NAMALWA (cell line): ENCODE results near the gene GIMAP1.

Source experiments
- DNase-seq: peaks from one replicate; pipeline ENCODE4 v3.0.0-alpha.2; 2015; ENCODE audit warnings: low spot score

The GIMAP1 gene

DNA sequence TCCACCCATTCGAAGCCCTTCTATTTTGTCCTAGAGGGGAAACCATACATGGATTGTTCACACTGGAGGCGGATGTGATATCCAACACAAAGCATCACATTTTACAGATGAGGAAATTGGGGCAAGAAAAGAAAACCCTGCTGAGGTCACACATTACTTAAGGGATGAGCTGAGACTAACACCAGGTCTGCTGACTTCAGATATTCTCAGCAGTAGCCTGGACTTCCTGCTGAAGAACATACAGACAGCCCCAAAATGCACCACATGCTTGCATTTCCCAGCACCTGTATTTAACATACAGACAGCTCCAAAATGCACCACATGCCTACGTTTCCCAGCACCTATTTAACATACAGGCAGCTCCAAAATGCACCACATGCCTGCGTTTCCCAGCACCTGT lies 32.0 kb downstream of the GIMAP1 start:
- no peak for DNase-seq

GRCh38 chr7:150751702-150752101 lies 35.3 kb downstream of the GIMAP1 start:
- no peak for DNase-seq

- no peak for DNase-seq
These were observed 36.8 kb downstream of the GIMAP1 start for GRCh38 chr7:150753239-150753638.

- DNase-seq = peak; percentile 65
These were observed 37.6 kb downstream of the GIMAP1 start for GRCh38 chr7:150753826-150754603.

DNA sequence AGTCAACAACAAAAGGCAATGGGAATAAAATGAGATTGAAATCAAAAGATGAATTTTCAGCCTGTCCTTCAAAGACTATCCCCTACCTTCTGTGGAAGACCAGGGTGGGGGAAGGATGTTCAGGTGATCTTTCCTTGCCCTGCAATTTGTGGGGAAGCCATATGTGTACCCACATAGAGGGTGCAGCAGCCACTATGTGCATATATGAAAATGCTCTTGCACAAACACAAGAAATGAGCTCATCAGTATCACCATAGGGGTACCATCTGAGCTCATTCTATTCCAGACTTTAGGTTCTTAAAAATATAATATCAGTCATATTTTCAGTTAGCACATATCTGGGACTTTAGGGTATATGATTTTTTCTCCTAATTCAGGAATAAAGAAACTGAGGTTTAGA lies 38.5 kb downstream of the GIMAP1 start:
- no peak for DNase-seq

- no peak for DNase-seq
These were observed 39.2 kb downstream of the GIMAP1 start for GRCh38 chr7:150755473-150756099.

GRCh38 chr7:150756166-150756565 lies 39.8 kb downstream of the GIMAP1 start:
- DNase-seq = no peak

- peak; percentile 59 for DNase-seq
These were observed 40.4 kb downstream of the GIMAP1 start for GRCh38 chr7:150756858-150757257.

DNA sequence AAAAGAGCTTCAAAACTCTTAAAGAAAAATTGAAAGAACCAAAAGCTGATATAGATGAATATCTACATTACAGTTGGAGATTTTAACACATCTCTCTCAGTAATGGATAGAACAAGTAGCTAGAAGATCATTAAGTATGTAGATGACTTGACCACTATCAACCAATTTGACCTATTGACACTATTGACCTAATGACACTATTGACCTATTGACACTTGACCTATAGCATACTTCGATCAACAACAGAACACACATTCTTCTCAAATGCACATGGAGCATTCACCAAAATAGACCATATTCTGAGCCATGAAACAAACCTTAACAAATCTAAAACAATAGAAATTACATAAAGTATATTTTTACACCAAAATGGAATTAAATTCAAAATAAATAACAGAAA lies 43.1 kb downstream of the GIMAP1 start:
- DNase-seq = no peak

DNA sequence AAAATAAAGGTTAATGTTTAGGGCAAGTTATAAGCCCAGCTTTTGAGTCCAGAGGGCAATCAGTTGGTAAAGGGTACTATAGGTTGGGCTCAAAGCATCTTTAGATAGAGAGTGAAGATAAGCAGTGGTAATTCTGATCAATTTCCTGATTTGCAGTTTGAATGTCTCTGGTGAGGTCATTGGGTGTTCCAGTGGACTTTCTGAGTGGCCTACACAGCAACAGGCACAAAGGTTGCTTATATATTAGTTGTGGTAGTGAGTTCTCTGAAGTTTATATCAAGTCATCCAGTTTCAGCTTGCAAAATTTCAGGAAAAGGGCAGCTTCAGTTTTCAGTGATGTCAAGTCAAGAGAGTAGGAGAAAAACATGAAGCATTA lies 49.9 kb downstream of the GIMAP1 start:
- no peak for DNase-seq

DNA sequence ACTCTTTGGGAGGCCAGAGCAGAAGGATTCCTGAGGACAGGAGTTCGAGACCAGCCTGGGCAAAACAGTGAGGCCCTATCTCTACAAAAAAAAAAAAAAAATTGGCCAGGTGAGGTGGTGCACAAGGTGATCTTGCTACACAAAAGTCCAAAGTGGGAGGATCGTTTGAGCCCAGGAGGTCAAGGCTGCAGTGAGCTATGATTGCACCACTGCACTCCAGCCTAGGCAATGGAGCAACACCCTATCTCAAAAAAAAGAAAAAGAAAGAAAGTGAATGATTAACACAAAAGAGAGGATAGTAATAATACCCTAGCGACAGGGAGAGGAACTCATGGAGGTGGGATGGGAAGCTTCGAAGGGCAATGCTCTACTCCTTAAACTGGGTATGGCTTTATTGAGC lies 53.4 kb downstream of the GIMAP1 start:
- DNase-seq = no peak
